Smooth muscle cell (in vitro differentiated cells): ENCODE data around the gene KAT2B. TPM values are rescaled to one million over a fixed set of nuclear protein-coding genes. Genes with fewer than 3 reads are reported as not detected.

Experiments used
- DNase-seq: peaks from one replicate; lab custom pipeline; 2025; ENCODE audit not compliant: unreplicated experiment; lab: John Stamatoyannopoulos, UW
- H2AFZ ChIP-seq: fragments of 200-600 bp; sonication (generic); 2 replicates; pipeline ENCODE4 v1.6.0; 2016; ENCODE audit warnings: antibody characterized with exemption, low read depth, mild to moderate bottlenecking
- H3F3A ChIP-seq: fragments of 200-600 bp; sonication (generic); 2 replicates; pipeline ENCODE4 v1.6.0; 2017; ENCODE audit warnings: antibody characterized with exemption, low read depth
- H3K27ac ChIP-seq: fragments of 200-600 bp; sonication (generic); 2 replicates; pipeline ENCODE4 v1.5.1; 2016; ENCODE audit warnings: low read depth, mild to moderate bottlenecking
- H3K27me3 ChIP-seq: fragments of 200-600 bp; sonication (generic); 2 replicates; pipeline ENCODE4 v1.6.1; 2016; ENCODE audit warnings: low read depth, mild to moderate bottlenecking
- H3K36me3 ChIP-seq: fragments of 200-600 bp; sonication (generic); 2 replicates; pipeline ENCODE4 v1.5.1; 2016; ENCODE audit warnings: low read depth
- H3K4me1 ChIP-seq: fragments of 200-600 bp; sonication (generic); 2 replicates; pipeline ENCODE4 v1.5.1; 2016; ENCODE audit warnings: low read depth
- H3K4me2 ChIP-seq: fragments of 200-600 bp; sonication (generic); 2 replicates; pipeline ENCODE4 v1.6.0; 2016; ENCODE audit warnings: mild to moderate bottlenecking
- H3K4me3 ChIP-seq: fragments of 200-600 bp; sonication (generic); 2 replicates; pipeline ENCODE4 v1.5.1; 2016; ENCODE audit warnings: mild to moderate bottlenecking
- H3K79me2 ChIP-seq: fragments of 200-600 bp; sonication (generic); 2 replicates; pipeline ENCODE4 v1.6.0; 2016; ENCODE audit warnings: low read depth, mild to moderate bottlenecking
- H3K9ac ChIP-seq: fragments of 200-600 bp; sonication (generic); 2 replicates; pipeline ENCODE4 v1.6.0; 2016; ENCODE audit warnings: low read depth
- H3K9me3 ChIP-seq: fragments of 200-600 bp; sonication (generic); replicated peaks from 2 replicates; pipeline ENCODE4 v1.5.1; 2016; ENCODE audit warnings: low read depth
- H4K20me1 ChIP-seq: fragments of 200-600 bp; sonication (generic); 2 replicates; pipeline ENCODE4 v1.6.0; 2016; ENCODE audit warnings: low read depth
- WGBS: methylation state at CpG from one replicate; pipeline ENCODE4 v1.1.7; 2016; ENCODE audit warnings: low lambda C conversion rate; 5-methylcytosine and 5-hydroxymethylcytosine counted together
- polyA plus RNA-seq: library from polyadenylated mRNA; unstranded; fragments of >200 nt; fragmentation: Nextera tagmentation; extraction: Ambion mirVana; gene quantifications from 2 replicates; pipeline ENCODE4 v1.2.1, GENCODE V29; 2016
- total RNA-seq: library from RNA; depleted of rRNA; stranded (reverse); fragments of >200 nt; gene quantifications from 2 replicates; pipeline ENCODE4 v1.2.3, GENCODE V29; 2014
- TF ChIP-seq, protein P1 (sequence below): fragments of 200-600 bp; sonication (generic); IDR thresholded peaks from 2 replicates; pipeline ENCODE4 v1.5.1; 2017; ENCODE audit warnings: borderline replicate concordance, mild to moderate bottlenecking, antibody characterized with exemption; ENCODE audit not compliant: insufficient read depth, poor library complexity, severe bottlenecking

Gene KAT2B
- total RNA-seq (4.9 and 6.5 TPM in 2 replicates), polyA plus RNA-seq (0.14 and 1.1 TPM in 2 replicates)

- peak within 1 kb of the TSS; percentile 85 for H3K4me3 ChIP-seq
- H3K27me3 ChIP-seq = peaks cover 4% of the 10 kb centered on the region
- no peaks in the 10 kb centered on the region for H3K79me2 ChIP-seq
- H3K9ac ChIP-seq = no peak within 1 kb of the TSS
- H3K4me2 ChIP-seq = peak within 1 kb of the TSS; percentile 95
- no peaks in the 10 kb centered on the region for H3K9me3 ChIP-seq
- peaks cover 10% of the 10 kb centered on the region for H3K4me1 ChIP-seq
- DNase-seq = peak; percentile 47
- peak within 1 kb of the TSS; percentile 18 for H3K27ac ChIP-seq
- H3K36me3 ChIP-seq = no peaks in the 10 kb centered on the region
- 1% methylated on average over 31 of the region's 75 CpGs for WGBS
- TF ChIP-seq, protein P1, sequence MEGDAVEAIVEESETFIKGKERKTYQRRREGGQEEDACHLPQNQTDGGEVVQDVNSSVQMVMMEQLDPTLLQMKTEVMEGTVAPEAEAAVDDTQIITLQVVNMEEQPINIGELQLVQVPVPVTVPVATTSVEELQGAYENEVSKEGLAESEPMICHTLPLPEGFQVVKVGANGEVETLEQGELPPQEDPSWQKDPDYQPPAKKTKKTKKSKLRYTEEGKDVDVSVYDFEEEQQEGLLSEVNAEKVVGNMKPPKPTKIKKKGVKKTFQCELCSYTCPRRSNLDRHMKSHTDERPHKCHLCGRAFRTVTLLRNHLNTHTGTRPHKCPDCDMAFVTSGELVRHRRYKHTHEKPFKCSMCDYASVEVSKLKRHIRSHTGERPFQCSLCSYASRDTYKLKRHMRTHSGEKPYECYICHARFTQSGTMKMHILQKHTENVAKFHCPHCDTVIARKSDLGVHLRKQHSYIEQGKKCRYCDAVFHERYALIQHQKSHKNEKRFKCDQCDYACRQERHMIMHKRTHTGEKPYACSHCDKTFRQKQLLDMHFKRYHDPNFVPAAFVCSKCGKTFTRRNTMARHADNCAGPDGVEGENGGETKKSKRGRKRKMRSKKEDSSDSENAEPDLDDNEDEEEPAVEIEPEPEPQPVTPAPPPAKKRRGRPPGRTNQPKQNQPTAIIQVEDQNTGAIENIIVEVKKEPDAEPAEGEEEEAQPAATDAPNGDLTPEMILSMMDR = peak; percentile 74
- peak within 1 kb of the TSS; percentile 98 for H2AFZ ChIP-seq
- no peaks in the 10 kb centered on the region for H4K20me1 ChIP-seq
- no peaks in the 10 kb centered on the region for H3F3A ChIP-seq
Observed at GRCh38 chr3:20039765-20040547, at the start of gene KAT2B. Gene KAT2B, plus strand, starts transcription at chr3:20040446. Its CDS starts 32 bp downstream, at chr3:20040478.

GRCh38 chr3:19994796-19995195 is 45.5 kb upstream of the KAT2B start:
- Histone ChIP-seq H3K79me2 (no peaks in the 10 kb centered on the region), H3F3A (no peaks in the 10 kb centered on the region), H3K27ac (no peak overlapping the region), H3K9me3 (no peaks in the 10 kb centered on the region), H4K20me1 (no peaks in the 10 kb centered on the region), H3K9ac (no peak overlapping the region), H3K27me3 (no peaks in the 10 kb centered on the region), H3K4me2 (no peak overlapping the region), H3K4me3 (no peak overlapping the region), H2AFZ (no peak overlapping the region), H3K36me3 (no peaks in the 10 kb centered on the region), H3K4me1 (no peaks in the 10 kb centered on the region)
- TF ChIP-seq, protein P1 = no peak
- no peak for DNase-seq
- WGBS = 93% methylated on average over 2 of the region's 2 CpGs

DNA sequence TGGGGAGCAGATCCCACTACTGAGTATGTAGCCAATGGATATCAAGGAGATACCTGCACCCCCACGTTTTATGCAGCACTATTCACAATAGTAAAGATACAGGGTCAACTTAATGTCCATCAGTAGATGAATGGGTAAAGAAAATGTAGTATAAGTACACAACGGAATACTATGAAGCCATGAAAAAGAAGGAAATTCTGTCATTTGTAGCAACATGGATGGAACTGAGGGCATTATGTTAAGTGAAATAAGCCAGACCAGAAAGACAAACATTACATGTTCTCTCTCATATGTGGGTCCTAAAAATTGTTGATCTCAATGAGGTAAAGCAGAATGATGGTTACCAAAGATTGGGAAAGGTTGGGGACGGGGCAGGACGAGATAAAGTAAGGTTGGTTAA is 42.7 kb upstream of the KAT2B start:
- Histone ChIP-seq H2AFZ (no peak overlapping the region), H3K27ac (no peak overlapping the region), H3K9me3 (no peaks in the 10 kb centered on the region), H3F3A (no peaks in the 10 kb centered on the region), H4K20me1 (no peaks in the 10 kb centered on the region), H3K27me3 (no peaks in the 10 kb centered on the region), H3K4me2 (no peak overlapping the region), H3K9ac (no peak overlapping the region), H3K36me3 (no peaks in the 10 kb centered on the region), H3K4me3 (no peak overlapping the region), H3K4me1 (no peaks in the 10 kb centered on the region), H3K79me2 (no peaks in the 10 kb centered on the region)
- 90% methylated on average over 4 of the region's 4 CpGs for whole genome bisulfite sequencing
- DNase-seq = no peak
- TF ChIP-seq, protein P1 = no peak

DNA sequence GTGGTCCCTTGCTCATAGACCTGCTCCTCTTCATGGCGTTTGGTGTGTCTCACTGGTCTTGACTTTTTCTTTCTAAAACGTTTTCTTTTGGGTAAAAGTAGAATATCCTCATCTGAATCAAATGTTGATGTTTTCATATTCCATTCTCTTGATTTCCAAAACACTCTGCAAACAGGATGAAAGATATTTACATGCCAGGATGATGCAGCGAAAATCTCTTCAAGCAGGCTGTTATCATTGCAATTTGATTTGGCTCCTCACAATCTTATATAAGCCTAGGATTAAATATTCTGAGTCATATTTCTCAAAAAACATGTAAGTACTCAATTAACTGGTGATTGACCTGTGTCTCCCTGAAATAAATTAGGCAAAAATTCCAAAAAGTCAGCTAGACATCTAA is 38.3 kb upstream of the KAT2B start:
- no peak for DNase-seq
- no peaks in the 10 kb centered on the region for H3K9me3 ChIP-seq
- H4K20me1 ChIP-seq = no peaks in the 10 kb centered on the region
- no peak overlapping the region for H2AFZ ChIP-seq
- no peak overlapping the region for H3K4me2 ChIP-seq
- H3K27me3 ChIP-seq = no peaks in the 10 kb centered on the region
- WGBS = 74% methylated on average over 3 of the region's 3 CpGs
- H3K9ac ChIP-seq = no peak overlapping the region
- no peaks in the 10 kb centered on the region for H3K79me2 ChIP-seq
- no peak overlapping the region for H3K27ac ChIP-seq
- H3K4me1 ChIP-seq = no peaks in the 10 kb centered on the region
- TF ChIP-seq, protein P1 = no peak
- no peaks in the 10 kb centered on the region for H3K36me3 ChIP-seq
- H3K4me3 ChIP-seq = no peak overlapping the region
- no peaks in the 10 kb centered on the region for H3F3A ChIP-seq
